PC-3 (cell line): ENCODE data around the gene EXOC7. TPM values are rescaled to one million over a fixed set of nuclear protein-coding genes. Genes with fewer than 3 reads are reported as not detected.
A peak's percentile ranks its signal among the peaks of the same experiment; 100 is the strongest.

ENCODE experiments used
- ATAC-seq: fragments of 200-7000 bp; cut with Tn5 transposase; 2 replicates; pipeline ENCODE4 v1.9.1; 2020; ENCODE audit warnings: mild to moderate bottlenecking, moderate library complexity
- BruUV-seq: library from RNA; stranded (reverse); fragments of 400-500 nt; replicated peaks from 2 replicates; lab custom pipeline; 2021; lab: Mats Ljungman, UMichigan
- CTCF ChIA-PET: fragments of 300-600 bp; sonication (Branson Sonifier 250); formaldehyde crosslinking; loops from one replicate; lab custom pipeline; 2022; ENCODE audit warnings: antibody characterized with exemption; lab: Charles Lee
- POLR2A ChIA-PET: fragments of 300-600 bp; sonication (Branson Sonifier 250); formaldehyde crosslinking; loops from one replicate; lab custom pipeline; 2022; ENCODE audit warnings: antibody characterized with exemption; ENCODE audit not compliant: unreplicated experiment; lab: Charles Lee
- DNase-seq: peaks from one replicate; pipeline ENCODE4 v3.0.0-alpha.2; 2015
- H2AFZ ChIP-seq: fragments of 300-600 bp; sonication (generic); 2 replicates; pipeline ENCODE4 v1.6.0; 2016; ENCODE audit warnings: antibody characterized with exemption, low read length
- H3F3A ChIP-seq: fragments of 300-600 bp; sonication (generic); one replicate; pipeline ENCODE4 v1.6.0; 2017; ENCODE audit warnings: antibody characterized with exemption, low read length, control low read depth, mild to moderate bottlenecking; ENCODE audit not compliant: unreplicated experiment
- H3K27ac ChIP-seq: fragments of 300-600 bp; sonication (generic); 2 replicates; pipeline ENCODE4 v1.5.1; 2016; ENCODE audit warnings: mild to moderate bottlenecking, low read length
- H3K27me3 ChIP-seq: fragments of 300-600 bp; sonication (generic); 2 replicates; pipeline ENCODE4 v1.6.1; 2016; ENCODE audit warnings: low read length, mixed read lengths
- H3K36me3 ChIP-seq: fragments of 300-600 bp; sonication (generic); 2 replicates; pipeline ENCODE4 v1.6.1; 2016; ENCODE audit warnings: low read depth, mixed run types, low read length, mixed read lengths
- H3K4me1 ChIP-seq: fragments of 300-600 bp; sonication (generic); 2 replicates; pipeline ENCODE4 v1.5.1; 2016; ENCODE audit warnings: low read length; ENCODE audit not compliant: insufficient read depth
- H3K4me2 ChIP-seq: fragments of 300-600 bp; sonication (generic); 2 replicates; pipeline ENCODE4 v1.6.0; 2016; ENCODE audit warnings: low read length
- H3K4me3 ChIP-seq: fragments of 300-600 bp; sonication (generic); 2 replicates; pipeline ENCODE4 v1.5.1; 2016; ENCODE audit warnings: mild to moderate bottlenecking, low read length, mixed read lengths
- H3K79me2 ChIP-seq: fragments of 300-600 bp; sonication (generic); 2 replicates; pipeline ENCODE4 v1.6.1; 2017; ENCODE audit warnings: low read length, mixed read lengths
- H3K9ac ChIP-seq: fragments of 300-600 bp; sonication (generic); 2 replicates; pipeline ENCODE4 v1.6.0; 2016; ENCODE audit warnings: mild to moderate bottlenecking, low read length
- H3K9me2 ChIP-seq: fragments of 300-600 bp; sonication (generic); replicated peaks from 2 replicates; pipeline ENCODE4 v1.6.1; 2016; ENCODE audit warnings: mixed run types, low read length, mixed read lengths
- H3K9me3 ChIP-seq: fragments of 300-600 bp; sonication (generic); 2 replicates; pipeline ENCODE4 v1.6.1; 2016; ENCODE audit warnings: low read length, mixed read lengths
- H4K20me1 ChIP-seq: fragments of 300-600 bp; sonication (generic); 2 replicates; pipeline ENCODE4 v1.6.1; 2016; ENCODE audit warnings: low read length, mixed read lengths
- CTCF ChIP-seq: fragments of 300-600 bp; sonication (generic); conservative IDR thresholded peaks from 2 replicates; pipeline ENCODE4 v1.5.1; 2017; ENCODE audit warnings: antibody characterized with exemption, low read depth, mild to moderate bottlenecking, low read length
- EZH2 ChIP-seq: fragments of 300-600 bp; sonication (generic); IDR thresholded peaks from one replicate; pipeline ENCODE4 v1.6.1; 2017; ENCODE audit warnings: antibody characterized with exemption, mild to moderate bottlenecking, low read length; ENCODE audit not compliant: unreplicated experiment
- EZH2phosphoT487 ChIP-seq: fragments of 300-600 bp; sonication (generic); IDR thresholded peaks from 2 replicates; pipeline ENCODE4 v1.6.1; 2018; ENCODE audit warnings: mild to moderate bottlenecking, antibody characterized with exemption, low read length, borderline replicate concordance
- intact Hi-C: fragments of 100-400 bp; cut with micrococcal nuclease; formaldehyde crosslinking; loops from 2 replicates; pipeline ENCODE4 v1.9.0; 2023
- total RNA-seq: library from RNA; depleted of rRNA; stranded (reverse); fragments of >200 nt; gene quantifications from 2 replicates; pipeline ENCODE4 v1.2.3, GENCODE V29; 2014

Gene EXOC7
- total RNA-seq, 1 experiment from 2014 or later = 153 TPM

DNA sequence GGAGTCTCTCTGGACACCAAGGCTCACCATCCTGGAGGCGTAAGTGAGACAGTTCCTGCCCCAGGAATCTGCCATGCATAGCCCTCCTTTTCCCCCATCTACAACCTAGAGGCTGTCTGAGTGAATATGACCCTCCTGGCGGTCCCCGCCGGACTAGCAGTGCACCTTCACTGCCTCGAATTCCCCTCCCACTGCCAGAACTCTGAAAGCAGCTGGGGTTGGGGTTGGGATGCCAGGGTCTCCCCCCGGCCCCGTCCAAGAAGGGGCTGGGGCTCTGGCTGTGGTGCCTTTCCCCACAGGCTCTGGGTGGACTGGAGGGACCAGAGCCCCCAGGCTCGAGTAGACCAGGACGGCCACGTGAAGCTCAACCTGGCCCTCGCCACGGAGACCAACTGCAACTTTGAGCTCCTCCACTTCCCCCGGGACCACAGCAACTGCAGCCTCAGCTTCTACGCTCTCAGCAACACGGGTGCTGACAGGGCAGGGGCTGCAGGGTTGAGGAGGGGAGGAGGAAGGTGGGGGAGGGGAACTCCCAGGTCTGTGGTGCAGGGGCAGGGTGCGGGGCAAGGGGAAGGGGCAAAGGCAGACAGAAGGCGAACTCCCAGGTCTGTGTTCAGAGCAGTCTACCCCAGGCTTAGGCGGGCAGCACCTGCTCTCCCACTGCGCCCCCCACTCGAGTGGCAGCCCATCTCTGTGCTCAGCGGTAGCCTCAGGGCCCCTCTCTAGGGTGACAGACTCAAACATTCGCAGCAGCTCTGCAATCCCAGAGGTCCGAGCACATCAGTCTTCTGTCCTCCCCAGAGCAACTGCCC is 23.4 kb downstream of the EXOC7 start:
- Histone ChIP-seq H3K27ac (no peak overlapping the region), H3K9me2 (no peaks in the 10 kb centered on the region), H3K79me2 (no peaks in the 10 kb centered on the region), H2AFZ (no peak overlapping the region), H3K36me3 (peaks cover 16% of the 10 kb centered on the region), H3K4me2 (no peak overlapping the region), H3K9me3 (no peaks in the 10 kb centered on the region), H3K9ac (no peak overlapping the region), H4K20me1 (no peaks in the 10 kb centered on the region), H3K27me3 (peaks cover 51% of the 10 kb centered on the region), H3F3A (no peaks in the 10 kb centered on the region), H3K4me3 (no peak overlapping the region), H3K4me1 (no peaks in the 10 kb centered on the region)
- ChIA-PET POLR2A (no interaction called here), CTCF (no interaction called here)
- no TSS peak for BruUV-seq
- DNase-seq = no peak
- peak; percentile 11 for ATAC-seq
- TF ChIP-seq CTCF (no peak; the same call in 1 of the 2 replicates), EZH2phosphoT487 (no peak), EZH2 (no peak)
- intact Hi-C loops = no loop called here

GRCh38 chr17:76079535-76079955 is 24.0 kb downstream of the EXOC7 start:
- no peak overlapping the region for H3K4me2 ChIP-seq
- no peaks in the 10 kb centered on the region for H3K9me2 ChIP-seq
- TF ChIP-seq EZH2phosphoT487 (no peak), CTCF (no peak), EZH2 (no peak)
- no peak overlapping the region for H3K27ac ChIP-seq
- H3K4me3 ChIP-seq = no peak overlapping the region
- H2AFZ ChIP-seq = no peak overlapping the region
- no peak for DNase-seq
- H3K79me2 ChIP-seq = no peaks in the 10 kb centered on the region
- intact Hi-C loops = no loop called here
- H3K9me3 ChIP-seq = no peaks in the 10 kb centered on the region
- H3K36me3 ChIP-seq = peaks cover 11% of the 10 kb centered on the region
- no peaks in the 10 kb centered on the region for H3F3A ChIP-seq
- ChIA-PET CTCF (no interaction called here), POLR2A (interaction anchor here (0.6 kb wide), 1 partner anchor 100 kb away, joined by 7 read pairs; no protein-coding TSS in a partner anchor)
- H3K27me3 ChIP-seq = peaks cover 58% of the 10 kb centered on the region
- BruUV-seq = no TSS peak
- no peaks in the 10 kb centered on the region for H4K20me1 ChIP-seq
- H3K4me1 ChIP-seq = no peaks in the 10 kb centered on the region
- ATAC-seq = peak; percentile 2; the same call in 1 of the 2 replicates
- no peak overlapping the region for H3K9ac ChIP-seq
